Activated CD8-positive, alpha-beta memory T cell treated with anti-CD3 and anti-CD28 coated beads for 36 hours (primary cell): ENCODE results near the gene CHMP5. TPM values are rescaled to one million over a fixed set of nuclear protein-coding genes. Genes with fewer than 3 reads are reported as not detected.

Source experiments
- CTCF ChIA-PET: fragments of 350-600 bp; sonication (Branson Sonifier 250); formaldehyde crosslinking; loops from one replicate; lab custom pipeline; 2021; ENCODE audit warnings: antibody characterized with exemption; lab: Charles Lee
- POLR2A ChIA-PET: fragments of 350-600 bp; sonication (Branson Sonifier 250); formaldehyde crosslinking; loops from one replicate; lab custom pipeline; 2021; ENCODE audit warnings: antibody characterized with exemption; lab: Charles Lee
- total RNA-seq, 2 experiments: library from RNA; stranded (reverse); gene quantifications; one replicate each; pipeline ENCODE4 v1.2.3, GENCODE V29; 2021

CHMP5 gene
- total RNA-seq, 2 experiments from 2014 or later, result 51.7 to 54.5 TPM

DNA sequence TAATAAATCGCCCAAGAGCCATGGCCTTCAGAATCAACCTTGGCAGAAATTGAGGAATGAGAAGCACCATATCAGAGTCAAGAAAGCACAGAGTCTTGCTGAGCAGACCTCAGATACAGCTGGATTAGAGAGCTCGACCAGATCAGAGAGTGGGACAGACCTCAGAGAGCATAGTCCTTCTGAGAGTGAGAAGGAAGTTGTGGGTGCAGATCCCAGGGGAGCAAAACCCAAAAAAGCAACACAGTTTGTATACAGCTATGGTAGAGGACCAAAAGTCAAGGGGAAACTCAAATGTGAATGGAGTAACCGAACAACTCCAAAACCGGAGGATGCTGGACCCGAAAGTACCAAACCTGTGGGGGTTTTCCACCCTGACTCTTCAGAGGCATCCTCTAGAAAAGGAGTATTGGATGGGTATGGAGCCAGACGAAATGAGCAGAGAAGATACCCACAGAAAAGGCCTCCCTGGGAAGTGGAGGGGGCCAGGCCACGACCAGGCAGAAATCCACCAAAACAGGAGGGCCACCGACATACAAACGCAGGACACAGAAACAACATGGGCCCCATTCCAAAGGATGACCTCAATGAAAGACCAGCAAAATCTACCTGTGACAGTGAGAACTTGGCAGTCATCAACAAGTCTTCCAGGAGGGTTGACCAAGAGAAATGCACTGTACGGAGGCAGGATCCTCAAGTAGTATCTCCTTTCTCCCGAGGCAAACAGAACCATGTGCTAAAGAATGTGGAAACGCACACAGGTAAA is 30.0 kb downstream of the CHMP5 start:
- CTCF ChIA-PET, result no interaction called here
- POLR2A ChIA-PET, result no interaction called here

DNA sequence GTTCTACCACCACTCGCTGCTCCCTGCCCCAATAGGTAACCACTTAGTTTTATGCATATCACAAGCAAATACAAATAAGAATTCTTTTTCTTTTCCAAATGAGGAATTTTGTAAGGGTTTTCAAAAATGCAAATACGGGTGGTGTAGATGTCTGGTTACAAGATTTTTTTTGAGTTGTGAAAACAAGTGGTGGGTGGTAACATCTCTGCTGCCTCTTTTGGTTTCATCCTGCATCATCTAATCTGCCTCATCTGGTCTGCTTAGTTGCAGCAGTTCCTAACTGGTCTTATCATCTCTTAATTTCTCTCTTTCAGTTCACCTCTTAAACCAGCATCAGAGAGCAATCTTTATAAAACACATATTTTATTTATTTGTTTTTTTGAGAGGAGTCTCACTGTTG is 30.7 kb downstream of the CHMP5 start:
- POLR2A ChIA-PET, result no interaction called here
- CTCF ChIA-PET, result no interaction called here

DNA sequence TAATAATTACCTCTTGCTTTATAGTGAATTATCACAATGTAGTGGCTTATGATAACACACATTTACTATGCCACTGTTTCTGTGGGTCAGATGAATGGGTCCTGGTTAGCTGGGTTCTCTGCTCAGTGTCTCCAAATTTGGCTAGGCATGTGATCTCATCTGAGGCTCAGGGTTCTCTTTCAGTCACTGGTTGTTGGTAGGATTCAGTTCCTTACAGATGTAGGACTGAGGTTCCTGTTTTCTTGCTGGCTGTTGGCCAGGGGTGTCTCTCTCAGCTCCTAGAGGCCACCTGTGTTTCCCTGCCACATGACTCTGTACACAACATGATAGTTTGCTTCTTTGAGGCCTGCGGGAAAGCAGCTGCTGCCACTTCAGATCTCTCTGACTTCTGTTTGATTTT is 32.6 kb downstream of the CHMP5 start:
- POLR2A ChIA-PET, result no interaction called here

DNA sequence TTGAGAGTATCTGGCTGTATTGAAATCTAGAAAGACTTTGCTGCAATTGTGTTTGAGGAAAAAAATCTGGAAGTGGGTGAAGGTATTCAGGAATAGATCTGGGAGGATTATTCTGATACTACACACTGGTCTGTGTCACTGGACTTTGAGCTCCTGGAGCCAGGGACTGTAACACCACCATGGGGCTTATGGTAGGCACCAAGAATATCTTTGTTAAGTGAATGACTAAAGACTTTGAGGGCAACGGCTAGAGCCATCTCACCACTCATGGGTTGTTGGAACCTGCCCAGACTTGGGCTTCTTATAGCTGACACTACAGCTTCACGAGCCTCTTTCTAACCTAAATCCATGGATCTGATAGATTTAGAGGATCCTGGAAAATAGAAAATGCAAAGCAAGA is 35.7 kb downstream of the CHMP5 start:
- CTCF ChIA-PET, result interaction anchor here (0.7 to 1.3 kb wide), 3 partner anchors 10 to 26 kb away, joined by 3 to 5 read pairs (median 3); no protein-coding TSS in a partner anchor
- POLR2A ChIA-PET, result no interaction called here

More for the DNA sequence above, 32.6 kb downstream of the CHMP5 start:
- CTCF ChIA-PET, result interaction anchor here (1.3 kb wide), 1 partner anchor 10 kb away, joined by 5 read pairs; no protein-coding TSS in a partner anchor

DNA sequence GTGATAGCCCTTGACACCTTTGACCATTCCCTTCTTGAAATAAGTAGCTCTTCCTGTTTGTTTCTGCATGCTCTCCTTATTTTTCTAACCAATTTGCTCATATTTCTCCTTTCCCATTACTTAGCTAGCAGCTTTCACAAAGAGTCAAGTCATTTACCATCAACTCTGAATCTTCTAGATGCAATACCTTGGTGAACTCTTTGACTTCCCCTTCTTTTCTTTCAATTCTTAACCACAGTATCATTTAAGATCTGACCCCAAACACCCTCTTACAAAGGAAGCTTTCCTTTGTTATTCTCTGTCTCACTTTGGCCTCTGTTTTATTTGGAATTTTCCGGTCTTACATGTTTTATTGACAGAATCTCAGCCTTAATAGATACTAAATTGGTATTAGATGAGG is 39.5 kb downstream of the CHMP5 start:
- POLR2A ChIA-PET, result interaction anchor here (0.7 kb wide), 1 partner anchor 13 kb away, joined by 5 read pairs; no protein-coding TSS in a partner anchor
- CTCF ChIA-PET, result no interaction called here

DNA sequence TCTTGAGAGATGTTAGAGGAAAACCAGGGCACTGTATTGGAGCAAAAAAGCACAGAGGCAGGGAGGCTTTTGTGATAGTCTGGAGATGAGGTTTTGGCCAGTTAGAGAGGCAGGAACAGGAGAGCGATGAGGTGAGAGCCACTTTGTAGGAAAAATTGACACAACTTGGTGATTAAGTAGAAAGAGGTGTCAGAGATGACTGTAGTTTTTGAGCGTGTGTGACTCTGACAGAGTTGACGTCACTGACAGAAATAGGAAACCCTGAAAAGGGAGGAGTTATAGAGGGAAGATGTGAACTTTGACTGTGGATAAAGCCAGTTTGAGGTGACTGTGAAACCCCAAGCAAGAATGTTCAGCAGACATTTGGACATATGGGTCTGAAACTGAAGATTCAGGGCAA is 41.2 kb downstream of the CHMP5 start:
- CTCF ChIA-PET, result interaction anchor here (0.8 kb wide), 1 partner anchor 15 kb away, joined by 3 read pairs; no protein-coding TSS in a partner anchor
- POLR2A ChIA-PET, result no interaction called here

DNA sequence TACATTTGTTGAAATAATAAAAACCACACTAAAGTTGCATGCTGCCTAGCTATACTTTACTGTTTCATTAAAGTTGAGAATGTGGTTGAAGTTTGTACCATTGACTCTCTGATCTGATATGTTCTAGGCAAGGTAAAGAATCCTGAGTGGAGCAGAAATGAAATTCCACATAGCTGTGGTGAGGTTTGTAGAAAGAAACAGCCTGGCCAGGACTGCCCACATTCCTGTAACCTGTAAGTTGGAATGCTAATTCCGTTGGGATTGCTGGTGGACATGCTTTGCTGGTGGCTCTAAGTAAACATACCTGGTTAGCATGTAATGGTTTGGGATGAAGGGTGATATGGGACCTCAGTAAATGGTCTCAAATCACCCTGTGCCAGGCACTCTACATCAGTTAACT is 42.2 kb downstream of the CHMP5 start:
- POLR2A ChIA-PET, result no interaction called here

DNA sequence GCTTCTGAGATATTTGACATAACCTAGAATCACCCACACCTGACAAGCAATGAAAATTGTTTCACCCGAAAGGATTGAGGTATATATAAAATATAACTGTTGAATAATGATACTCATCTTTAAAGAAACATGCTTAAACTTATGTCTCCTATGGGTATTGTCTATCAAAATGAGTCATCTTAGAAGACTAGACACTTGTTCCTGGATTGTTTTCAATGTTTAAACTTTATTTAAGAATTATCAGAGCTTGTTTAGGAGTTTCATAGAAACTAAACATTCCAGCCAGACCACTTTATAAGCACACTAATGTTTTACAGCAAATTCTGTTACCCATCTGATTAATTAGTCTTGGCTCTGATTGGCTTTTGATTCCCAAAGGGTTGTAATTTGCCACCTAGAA is 45.1 kb downstream of the CHMP5 start:
- ChIA-PET CTCF (interaction anchor here (1.0 kb wide), 1 partner anchor 9 kb away, joined by 3 read pairs; no protein-coding TSS in a partner anchor), POLR2A (interaction anchor here (0.5 kb wide), 1 partner anchor 25 kb away, joined by 4 read pairs; no protein-coding TSS in a partner anchor)

More for the DNA sequence above, 42.2 kb downstream of the CHMP5 start:
- CTCF ChIA-PET, result interaction anchor here (0.7 kb wide), 1 partner anchor 1278 kb away, joined by 3 read pairs; no protein-coding TSS in a partner anchor

DNA sequence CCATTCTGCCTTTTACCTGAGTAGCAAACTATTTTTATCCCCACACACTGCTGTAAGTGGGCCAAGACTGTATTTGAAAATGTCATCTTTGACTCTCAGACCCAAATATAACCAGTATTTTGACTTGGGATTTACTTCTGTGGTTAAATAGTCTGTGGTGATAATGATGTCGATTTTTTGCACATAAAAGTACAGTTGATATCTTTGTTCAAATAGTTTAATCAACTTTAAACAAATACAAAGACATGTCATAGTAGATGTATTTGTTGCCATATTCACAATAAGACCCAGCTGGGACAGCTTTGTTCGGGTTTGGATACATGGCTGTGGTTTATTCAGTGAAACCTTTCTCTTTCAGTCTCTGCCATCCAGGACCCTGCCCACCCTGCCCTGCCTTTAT is 45.9 kb downstream of the CHMP5 start:
- ChIA-PET CTCF (interaction anchor here (1.0 kb wide), 1 partner anchor 10 kb away, joined by 3 read pairs; no protein-coding TSS in a partner anchor), POLR2A (no interaction called here)

DNA sequence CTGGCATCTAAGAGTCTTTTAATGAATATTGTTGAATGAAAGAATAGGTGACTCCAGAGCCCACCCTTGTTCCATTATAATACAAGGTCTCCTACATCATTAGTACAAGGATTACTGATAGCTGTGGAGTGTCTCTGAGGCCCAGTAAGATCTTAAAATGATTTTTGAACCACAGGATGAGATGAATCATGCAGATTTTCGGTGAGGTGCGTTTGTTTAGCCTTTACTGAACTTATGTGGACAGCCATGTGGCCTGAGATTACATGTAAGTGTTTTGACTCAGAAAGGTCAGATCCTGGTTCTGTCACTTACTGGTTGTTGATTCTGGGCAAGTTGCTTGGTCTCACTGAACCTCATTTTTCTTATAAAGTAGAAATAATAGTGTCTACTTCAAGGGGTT is 47.1 kb downstream of the CHMP5 start:
- POLR2A ChIA-PET, result no interaction called here
- CTCF ChIA-PET, result no interaction called here

DNA sequence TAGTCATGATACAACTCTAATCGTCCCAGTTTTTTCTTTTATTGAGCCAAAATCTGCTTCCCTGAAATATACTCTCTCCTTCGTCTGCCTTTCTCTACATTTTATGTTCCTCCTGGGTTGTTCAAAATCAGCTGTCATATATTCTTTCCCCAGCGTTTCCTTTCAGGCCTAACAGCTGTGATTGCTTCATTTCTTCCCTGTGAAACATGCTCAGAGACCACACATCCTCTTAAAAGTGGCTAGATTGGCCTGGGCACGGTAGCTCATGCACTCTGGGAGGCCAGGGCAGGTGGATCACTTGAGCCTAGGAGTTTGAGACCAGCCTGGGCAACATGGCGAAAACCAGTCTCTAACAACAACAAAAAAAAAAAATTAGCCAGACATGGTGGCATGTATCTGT is 50.5 kb downstream of the CHMP5 start:
- CTCF ChIA-PET, result no interaction called here

DNA sequence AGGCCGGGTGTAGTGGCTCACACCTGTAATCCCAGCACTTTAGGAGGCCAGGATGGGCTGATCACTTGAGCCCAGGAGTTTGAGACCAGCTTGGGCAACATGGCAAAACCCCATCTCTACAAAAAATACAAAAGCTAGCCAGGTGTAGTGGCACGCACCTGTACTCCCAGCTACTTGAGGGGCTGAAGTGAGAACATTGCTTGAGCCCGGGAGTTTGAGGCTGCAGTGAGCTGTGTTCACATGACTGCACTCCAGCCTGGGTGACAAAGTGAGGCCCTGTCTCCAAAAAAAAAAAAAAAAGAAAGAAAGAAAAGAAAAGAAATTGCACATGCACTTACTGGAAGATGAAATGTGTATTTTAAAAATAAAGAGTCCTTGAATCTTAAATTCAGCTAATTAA is 52.3 kb downstream of the CHMP5 start:
- ChIA-PET POLR2A (interaction anchor here (0.6 to 0.8 kb wide), 2 partner anchors 10 to 13 kb away, joined by 5 read pairs; no protein-coding TSS in a partner anchor), CTCF (interaction anchor here (0.6 to 0.7 kb wide), 3 partner anchors 18 to 1327 kb away, joined by 3 to 6 read pairs (median 3); no protein-coding TSS in a partner anchor)

More for the DNA sequence above, 50.5 kb downstream of the CHMP5 start:
- POLR2A ChIA-PET, result no interaction called here

DNA sequence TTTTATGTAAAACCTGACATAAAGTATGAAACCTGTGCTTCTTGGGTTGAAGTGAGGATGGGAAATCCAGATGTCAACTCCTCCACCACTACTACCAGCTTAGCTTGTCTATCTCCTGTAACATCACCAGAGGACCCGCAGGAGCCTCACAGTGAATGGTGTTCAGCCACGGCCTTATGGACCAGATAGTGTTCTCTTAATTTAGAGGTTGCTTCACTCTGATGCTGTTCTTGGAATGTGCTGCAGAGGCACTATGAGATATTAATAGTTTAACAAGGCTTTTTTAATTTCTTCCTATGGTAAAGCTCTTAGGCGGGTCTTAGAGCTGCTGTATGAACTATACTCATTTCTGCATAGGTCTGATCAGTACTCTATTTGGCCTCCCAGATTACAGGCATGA is 53.4 kb downstream of the CHMP5 start:
- CTCF ChIA-PET, result no interaction called here
- POLR2A ChIA-PET, result no interaction called here

DNA sequence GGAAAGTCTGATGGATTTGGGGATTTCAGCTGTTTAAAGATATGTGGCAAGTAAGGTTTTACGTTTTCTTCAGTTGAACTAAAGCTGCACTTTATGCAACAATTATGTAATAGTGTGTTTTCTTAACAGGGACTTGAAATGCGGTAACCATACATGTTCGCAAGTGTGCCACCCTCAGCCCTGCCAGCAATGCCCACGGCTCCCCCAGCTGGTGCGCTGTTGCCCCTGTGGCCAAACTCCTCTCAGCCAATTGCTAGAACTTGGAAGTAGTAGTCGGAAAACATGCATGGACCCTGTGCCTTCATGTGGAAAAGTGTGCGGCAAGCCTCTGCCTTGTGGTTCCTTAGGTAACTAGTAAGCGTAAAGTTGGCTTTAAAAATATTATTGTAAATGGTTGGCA is 53.9 kb downstream of the CHMP5 start:
- POLR2A ChIA-PET, result no interaction called here
- CTCF ChIA-PET, result no interaction called here

DNA sequence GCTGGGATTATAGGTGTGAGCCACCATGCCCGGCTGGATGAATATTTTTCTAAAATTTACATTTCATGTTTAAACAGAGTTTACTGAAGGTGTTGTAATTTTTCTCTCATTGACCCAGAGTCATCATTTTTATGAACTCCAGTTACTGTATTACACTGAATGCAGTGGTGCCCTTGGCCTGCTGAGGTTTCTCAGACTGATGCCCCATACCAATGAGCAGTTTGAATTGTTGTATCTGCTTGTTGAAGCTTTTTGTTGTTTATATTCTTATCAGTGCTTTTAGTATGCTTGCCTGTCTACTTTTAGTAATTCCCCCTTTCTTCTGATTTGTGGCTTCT is 55.4 kb downstream of the CHMP5 start:
- ChIA-PET CTCF (interaction anchor here (0.9 kb wide), 1 partner anchor 96 kb away, joined by 4 read pairs; no protein-coding TSS in a partner anchor), POLR2A (interaction anchor here (1.4 kb wide), 1 partner anchor 30 kb away, joined by 3 read pairs; the partner anchor contains the start of gene NFX1)

DNA sequence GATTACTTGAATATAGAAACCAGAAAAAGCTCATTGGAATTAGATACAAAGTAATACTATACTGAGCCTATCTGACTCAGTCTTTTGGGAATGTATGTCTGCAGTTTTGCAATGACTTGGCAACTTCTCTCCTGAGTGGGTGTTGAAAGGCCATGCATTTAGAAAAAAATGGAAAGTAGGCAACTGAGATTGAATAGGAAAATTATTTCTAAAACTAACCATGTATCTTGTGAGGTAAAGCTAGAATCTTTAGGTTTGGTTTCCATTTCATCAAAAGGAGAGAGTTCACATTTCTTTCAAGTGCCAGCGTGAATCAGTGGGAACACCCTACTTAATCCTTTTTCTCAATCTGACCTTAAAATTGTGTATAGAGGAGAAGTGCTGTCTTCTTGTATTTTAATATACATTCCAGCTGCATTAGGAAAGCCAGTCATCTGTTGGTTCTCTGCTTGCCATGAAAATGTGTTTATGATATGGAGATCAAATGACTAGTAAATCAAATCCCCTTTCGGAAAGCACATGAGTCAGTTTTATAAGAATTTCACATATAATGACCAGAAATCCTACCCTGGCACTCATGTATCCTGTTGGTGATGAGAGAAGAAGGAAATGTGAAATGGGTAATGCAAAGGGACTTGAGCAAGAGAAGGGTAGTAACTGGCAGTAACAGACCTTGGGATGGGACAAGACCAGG is 55.9 kb downstream of the CHMP5 start:
- CTCF ChIA-PET, result interaction anchor here (0.9 kb wide), 2 partner anchors 55 to 95 kb away, joined by 3 to 4 read pairs; no protein-coding TSS in a partner anchor
- POLR2A ChIA-PET, result interaction anchor here (1.4 kb wide), 1 partner anchor 31 kb away, joined by 3 read pairs; the partner anchor contains the start of gene NFX1

DNA sequence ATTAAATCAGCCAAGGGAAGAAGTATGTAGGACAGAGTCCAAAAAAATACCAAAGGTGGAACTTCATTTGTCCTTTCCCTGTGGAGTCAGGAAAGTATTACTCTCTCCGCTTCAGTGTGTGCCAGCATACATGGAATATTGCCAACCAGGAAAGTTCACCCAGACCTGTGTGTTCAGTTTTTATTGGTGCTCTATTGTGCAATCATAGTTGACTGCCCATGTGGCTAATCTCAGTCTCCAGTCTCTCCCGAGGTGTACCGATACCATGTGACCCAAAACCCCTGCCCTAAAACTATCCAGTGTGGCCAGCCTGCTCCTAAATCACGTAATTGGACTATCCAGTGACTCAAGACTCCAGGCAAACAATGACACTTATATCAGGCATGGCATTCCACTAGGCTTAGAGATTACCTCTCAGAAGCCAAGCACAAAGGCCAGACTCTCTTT is 64.3 kb downstream of the CHMP5 start:
- POLR2A ChIA-PET, result no interaction called here

DNA sequence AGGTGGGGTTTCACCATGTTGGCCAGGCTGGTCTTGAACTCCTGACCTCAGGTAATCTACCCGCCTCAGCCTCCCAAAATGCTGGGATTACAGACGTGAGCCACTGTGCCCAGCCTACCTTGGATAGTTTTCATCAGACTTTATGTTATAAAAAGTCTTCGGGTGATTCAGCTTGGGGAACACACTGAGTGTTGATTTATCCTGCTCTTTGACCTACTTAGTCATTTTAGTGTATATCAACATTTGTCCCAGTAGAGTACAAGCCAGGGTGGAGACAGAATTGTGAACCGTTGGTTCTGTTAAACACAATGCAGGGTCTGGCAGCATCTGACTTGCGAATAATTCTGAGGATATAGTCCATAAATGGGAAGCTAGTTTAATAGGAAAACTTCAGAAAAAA is 65.1 kb downstream of the CHMP5 start:
- POLR2A ChIA-PET, result no interaction called here
- CTCF ChIA-PET, result interaction anchor here (1.0 kb wide), 1 partner anchor 40 kb away, joined by 3 read pairs; the partner anchor contains the start of gene NFX1

More for the DNA sequence above, 64.3 kb downstream of the CHMP5 start:
- CTCF ChIA-PET, result no interaction called here

DNA sequence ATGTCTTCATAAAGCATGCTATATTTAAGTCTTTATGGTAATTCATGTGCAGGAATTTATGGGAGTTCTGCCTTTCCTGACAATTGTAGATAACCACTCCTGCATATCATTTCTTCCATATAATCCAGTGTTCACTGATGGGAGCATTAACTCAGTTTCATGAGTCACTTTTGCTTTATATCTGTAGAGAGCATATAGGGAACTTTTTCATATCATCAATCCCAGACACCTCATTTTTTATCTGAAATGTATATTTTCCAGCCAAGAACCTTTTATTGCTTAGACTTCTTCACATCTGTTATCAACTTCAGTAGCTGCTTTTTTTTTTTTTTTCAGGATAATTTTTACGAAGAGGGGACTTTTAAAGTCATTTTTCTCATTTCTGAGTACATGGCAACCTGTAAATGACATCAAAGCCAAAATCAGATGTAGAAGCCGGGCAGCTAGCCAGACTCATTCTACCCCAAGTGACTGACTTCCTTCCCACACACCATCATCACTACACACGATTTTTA is 66.6 kb downstream of the CHMP5 start:
- ChIA-PET POLR2A (no interaction called here), CTCF (no interaction called here)
